Measurements from ENCODE around the gene API5.

Gene API5

DNA sequence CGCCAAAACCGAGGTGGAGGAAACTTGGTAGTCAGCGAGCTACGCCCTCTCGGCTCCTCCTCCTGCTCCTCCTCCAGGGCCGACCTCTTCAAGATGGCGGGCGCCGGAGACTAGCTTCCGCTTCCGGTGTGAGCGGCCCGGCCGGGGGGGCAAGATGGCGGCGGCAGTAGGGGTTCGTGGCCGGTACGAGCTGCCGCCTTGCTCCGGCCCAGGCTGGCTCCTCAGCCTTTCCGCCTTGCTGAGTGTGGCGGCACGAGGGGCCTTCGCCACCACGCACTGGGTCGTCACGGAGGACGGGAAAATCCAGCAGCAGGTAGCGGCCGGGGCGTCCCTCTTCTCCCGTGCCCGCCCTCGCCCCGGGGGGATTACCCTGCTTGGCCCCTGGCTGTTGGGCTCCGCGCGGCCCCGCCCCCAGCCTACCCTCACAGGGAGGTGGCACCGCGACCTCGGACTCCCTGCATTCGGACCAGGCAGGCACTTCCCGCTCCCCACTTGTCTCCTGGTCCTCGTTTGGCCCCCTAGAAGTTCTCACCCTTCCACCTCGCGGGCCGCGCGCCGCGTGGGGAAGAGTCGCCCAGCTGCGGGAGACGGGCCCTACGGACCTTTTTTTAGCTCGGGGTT is 47.1 kb downstream of the API5 start, which contains the start of gene TTC17:
TTC17 (plus strand) TSS at position 120 of the 621 bp plus-strand sequence; CDS start at position 155, 35 bp downstream.
- peak; percentile 64 for DNase-seq (ENCODE audit: low read depth, low spot score)
- peak within 1 kb of the TSS; percentile 77 for H3K27ac ChIP-seq

GRCh38 chr11:43359422-43359818 is 47.6 kb downstream of the API5 start:
- H3K27ac ChIP-seq: peak overlapping the region; percentile 77
- no peak for DNase-seq (ENCODE audit: low read depth, low spot score)

DNA sequence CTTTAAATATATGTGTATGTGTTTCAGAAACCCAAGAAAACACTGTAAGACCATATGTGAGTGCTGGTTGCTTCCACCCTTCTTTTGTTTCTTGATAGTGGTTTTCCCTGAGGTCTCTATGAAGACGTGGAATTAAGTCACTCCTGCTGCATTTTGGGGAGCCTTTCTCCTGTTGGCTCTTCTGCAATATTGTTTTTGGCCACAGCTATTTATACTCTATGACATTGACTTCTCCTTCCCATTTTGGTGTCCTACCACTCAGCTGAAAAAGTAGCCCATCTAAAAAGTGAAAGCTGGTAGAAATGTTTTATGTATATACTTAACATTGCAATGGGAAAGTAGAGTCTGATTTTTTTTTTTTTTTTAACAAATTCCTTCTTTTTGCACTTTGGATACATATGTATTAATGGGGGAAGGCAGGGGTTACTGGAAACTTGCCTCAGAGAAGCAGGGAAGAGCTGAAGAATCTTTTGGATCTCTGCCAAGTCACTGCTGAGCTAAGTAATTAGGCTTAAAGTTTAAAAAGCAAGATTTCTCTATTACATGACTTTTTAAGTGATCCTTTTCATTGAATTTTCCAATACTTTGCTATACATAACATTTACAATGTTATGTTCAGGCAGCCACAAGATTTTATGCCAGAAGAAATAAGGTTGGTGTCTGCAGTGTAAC is 48.7 kb downstream of the API5 start:
- no peak for DNase-seq (ENCODE audit: low read depth, low spot score)
- H3K27ac ChIP-seq: no peak overlapping the region

GRCh38 chr11:43366677-43367076 is 54.9 kb downstream of the API5 start:
- H3K27ac ChIP-seq: no peak overlapping the region
- no peak for DNase-seq (ENCODE audit: low read depth, low spot score)

DNA sequence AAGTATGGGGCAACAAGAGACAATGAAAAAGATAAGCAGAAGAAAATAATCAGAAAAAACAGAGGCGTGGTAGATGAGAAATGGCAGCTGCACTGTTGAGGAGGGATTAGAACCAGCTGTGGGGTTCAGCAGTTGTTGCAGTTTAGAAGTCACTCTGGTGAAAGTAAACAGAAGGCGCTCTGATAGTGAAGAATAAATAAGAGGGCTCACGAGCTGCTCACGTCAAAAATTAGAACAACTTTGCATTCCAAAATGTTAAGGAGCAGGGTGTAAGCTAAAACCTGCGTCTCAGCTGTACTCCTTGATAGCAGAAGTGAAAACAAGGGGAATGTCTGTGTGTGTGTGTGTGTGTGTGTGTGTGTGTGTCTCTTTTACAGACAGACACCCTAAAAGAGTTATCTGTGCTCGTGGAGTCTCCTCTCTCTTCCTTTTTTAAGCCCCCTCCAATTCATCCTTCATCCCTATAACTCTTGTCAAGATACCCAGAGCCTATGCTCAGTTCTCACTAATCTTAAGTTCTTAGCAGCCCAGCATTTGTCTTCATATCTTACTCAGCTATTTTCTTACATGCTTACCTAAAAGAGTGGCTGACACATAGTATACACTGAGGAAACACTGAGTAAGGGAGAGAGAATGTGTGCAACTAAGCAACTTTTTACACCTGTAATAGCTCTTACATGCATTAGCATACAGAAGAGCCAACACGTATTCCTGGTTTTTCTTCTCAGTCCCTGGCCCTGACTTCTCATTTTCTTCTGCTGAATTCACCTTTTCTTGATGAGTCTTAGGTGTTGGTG is 55.8 kb downstream of the API5 start:
- peak; percentile 29 for DNase-seq (ENCODE audit: low read depth, low spot score)
- no peak overlapping the region for H3K27ac ChIP-seq

GRCh38 chr11:43376065-43376464 is 64.3 kb downstream of the API5 start:
- H3K27ac ChIP-seq: peak overlapping the region; percentile 80
- DNase-seq (ENCODE audit: low read depth, low spot score): no peak

- H3K27ac ChIP-seq: peak overlapping the region; percentile 80
- peak; percentile 86 for DNase-seq (ENCODE audit: low read depth, low spot score)
These were observed 64.8 kb downstream of the API5 start for GRCh38 chr11:43376594-43376993.

DNA sequence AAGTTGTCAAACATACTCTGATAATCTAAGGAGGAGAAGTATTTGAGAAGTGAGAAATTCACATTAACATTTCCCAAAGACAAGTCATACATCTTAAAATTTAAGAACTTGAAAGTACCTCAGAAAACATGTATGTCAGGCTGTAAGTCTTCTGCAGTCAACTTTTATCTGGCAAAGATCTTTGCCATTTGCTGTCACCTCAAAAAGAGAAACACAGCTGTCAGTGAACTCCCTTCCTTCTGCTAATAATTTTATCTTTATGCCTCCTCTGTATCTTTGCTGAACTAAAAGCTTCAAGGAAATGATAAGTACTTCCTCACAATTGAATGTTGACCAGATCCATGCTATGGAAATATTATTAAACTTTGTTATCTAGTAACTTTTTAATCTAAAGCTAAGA is 65.6 kb downstream of the API5 start:
- no peak for DNase-seq (ENCODE audit: low read depth, low spot score)
- H3K27ac ChIP-seq: peak overlapping the region; percentile 80

DNA sequence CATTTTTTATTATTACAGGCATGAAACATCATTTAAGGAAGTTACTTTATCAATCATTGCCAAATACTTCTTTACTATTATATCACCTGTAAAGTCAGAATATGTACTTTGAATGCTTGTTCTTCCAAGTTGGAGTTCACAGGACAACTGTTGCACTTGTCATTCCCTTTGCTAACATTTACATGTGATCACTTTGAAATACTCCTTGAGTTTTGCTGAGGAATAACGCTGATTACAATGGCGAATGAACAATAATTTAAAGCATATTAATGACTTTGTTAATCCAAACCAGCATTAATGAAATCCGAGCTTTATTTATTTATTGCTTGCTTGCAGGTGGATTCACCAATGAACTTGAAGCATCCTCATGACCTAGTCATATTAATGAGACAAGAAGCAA is 67.1 kb downstream of the API5 start:
- DNase-seq (ENCODE audit: low read depth, low spot score): no peak
- no peak overlapping the region for H3K27ac ChIP-seq

GRCh38 chr11:43381802-43382201 is 70.0 kb downstream of the API5 start:
- no peak overlapping the region for H3K27ac ChIP-seq
- DNase-seq (ENCODE audit: low read depth, low spot score): no peak

DNA sequence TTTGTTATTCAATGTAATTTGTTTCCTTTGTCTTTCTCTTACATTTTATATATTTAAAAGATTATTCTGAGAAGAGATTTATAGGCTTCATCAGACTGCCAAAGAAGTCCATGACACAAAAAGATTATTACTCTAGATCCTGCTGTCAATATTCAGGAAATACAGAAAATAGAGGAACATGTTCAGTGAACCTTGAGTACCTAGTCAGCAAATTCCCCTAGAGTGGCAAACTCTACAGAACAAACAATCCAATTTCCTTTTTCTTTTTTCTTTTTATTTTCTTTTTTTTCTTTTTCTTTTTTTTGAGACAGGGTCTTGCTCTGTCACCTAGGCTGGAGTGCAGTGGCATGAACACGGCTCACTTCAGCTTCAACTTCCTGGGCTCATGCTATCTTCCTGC is 70.8 kb downstream of the API5 start:
- no peak for DNase-seq (ENCODE audit: low read depth, low spot score)
- H3K27ac ChIP-seq: no peak overlapping the region

DNA sequence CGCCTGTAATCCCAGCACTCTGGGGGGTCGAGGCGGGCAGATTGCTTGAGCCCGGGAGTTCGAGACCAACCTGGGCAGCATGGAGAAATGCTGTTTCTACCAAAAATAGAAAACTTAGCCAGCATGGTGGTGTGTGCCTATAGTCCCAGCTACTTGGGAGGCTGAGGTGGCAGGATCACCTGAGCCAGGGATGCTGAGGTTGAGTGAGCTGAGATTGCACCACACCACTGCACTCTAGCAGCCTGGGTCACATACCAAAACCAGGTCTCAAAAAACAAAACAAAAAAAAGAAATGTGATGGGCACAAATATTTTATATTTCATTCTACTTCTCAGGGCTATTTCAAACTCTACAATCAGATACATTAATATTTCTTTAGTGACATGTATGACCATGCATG is 72.6 kb downstream of the API5 start:
- DNase-seq (ENCODE audit: low read depth, low spot score): no peak

DNA sequence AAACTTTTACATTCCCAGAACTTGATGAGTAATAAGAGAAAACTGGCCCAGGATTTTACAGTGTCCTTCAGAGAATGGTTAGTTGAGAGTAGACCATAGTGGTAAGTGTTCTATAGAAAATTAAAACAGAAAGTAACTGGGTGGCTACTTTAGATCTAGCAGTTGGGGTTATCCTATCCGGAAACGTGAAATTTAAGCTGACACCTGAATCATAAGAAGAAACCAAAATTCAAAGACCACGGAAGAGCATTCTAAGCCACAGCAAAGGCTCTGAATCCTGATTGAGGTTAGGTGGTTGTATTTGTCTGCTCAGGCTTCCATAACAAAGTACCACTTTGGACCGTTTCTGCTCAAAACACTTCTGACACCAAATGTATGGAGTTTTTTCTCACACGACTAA is 80.9 kb downstream of the API5 start:
- no peak for DNase-seq (ENCODE audit: low read depth, low spot score)
- no peak overlapping the region for H3K27ac ChIP-seq

More for the DNA sequence above, 72.6 kb downstream of the API5 start:
- no peak overlapping the region for H3K27ac ChIP-seq

DNA sequence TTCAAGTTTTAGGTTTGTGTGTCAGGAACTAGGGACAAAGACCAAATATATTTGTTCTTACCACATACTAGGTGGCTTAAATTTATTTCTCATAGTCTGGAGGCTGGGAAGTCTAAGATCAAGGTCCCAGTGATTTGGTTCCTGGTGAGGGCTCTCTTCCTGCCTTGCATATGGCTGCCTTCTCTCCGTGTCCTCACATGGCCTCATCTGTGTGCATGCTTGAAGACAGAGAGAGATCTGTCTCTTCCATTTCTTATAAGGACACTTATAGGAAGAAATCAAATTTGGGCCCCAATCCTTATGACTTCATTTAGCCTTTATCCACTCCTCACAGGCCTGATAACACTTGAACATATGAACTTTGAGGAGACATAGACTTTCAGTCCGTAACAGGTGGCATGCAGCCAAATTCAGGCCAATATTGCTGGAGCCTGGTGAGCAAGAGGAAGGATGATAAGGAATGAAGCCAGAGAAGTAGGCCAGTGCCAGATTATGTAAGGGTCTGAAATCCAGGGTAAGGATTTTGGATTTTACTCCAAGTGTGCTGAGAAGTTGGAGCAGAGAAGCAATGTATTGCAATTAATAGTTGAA is 82.1 kb downstream of the API5 start:
- H3K27ac ChIP-seq: no peak overlapping the region
- no peak for DNase-seq (ENCODE audit: low read depth, low spot score)

Data from epithelial cell of prostate (primary cell).